HepG2 (cell line): ENCODE data around the gene TXNL4A. TPM values are rescaled to one million over a fixed set of nuclear protein-coding genes. Genes with fewer than 3 reads are reported as not detected.

Experiments
- ATAC-seq: fragments of 200-7000 bp; cut with Tn5 transposase; 3 replicates; pipeline ENCODE4 v1.9.1; 2020; ENCODE audit warnings: mild to moderate bottlenecking, moderate library complexity
- BruUV-seq: library from RNA; stranded (reverse); fragments of 400-500 nt; replicated peaks from 2 replicates; lab custom pipeline; 2021; lab: Mats Ljungman, UMichigan
- CTCF ChIA-PET: fragments of 300-600 bp; formaldehyde crosslinking; extraction: SDS; loops from one replicate; lab custom pipeline; 2021; ENCODE audit warnings: low total read pairs, inconsistent platforms, low intra/inter-chr PET ratio; lab: Yijun Ruan, JAX
- POLR2A ChIA-PET: fragments of 350-600 bp; sonication (Branson Sonifier 250); formaldehyde crosslinking; loops from one replicate; lab custom pipeline; 2020; ENCODE audit warnings: antibody characterized with exemption, inconsistent platforms; lab: Yijun Ruan, JAX
- DNase-seq: peaks from one replicate; pipeline ENCODE4 v3.0.0-alpha.2; 2015; ENCODE audit warnings: low spot score
- FAIRE-seq: peaks from 3 replicates; lab custom pipeline; 2011; peaks lifted over from hg19 to GRCh38; lab: Jason Lieb, UNC
- H2AFZ ChIP-seq: one replicate; pipeline ENCODE4 v1.6.1; 2011; ENCODE audit warnings: low read length, inconsistent platforms
- H3K27ac ChIP-seq: fragments of 300-600 bp; 3 replicates; pipeline ENCODE4 v1.8.0; 2011; ENCODE audit warnings: mixed run types, mild to moderate bottlenecking, mixed read lengths, low read length, inconsistent platforms; ENCODE audit not compliant: insufficient read depth; ENCODE audit errors: extremely low read length
- H3K27me3 ChIP-seq, 2 experiments: fragments of 200-600 bp in 1 of 2; 2 replicates in 1 of 2; 3 replicates in 1 of 2; pipeline versions ENCODE4 v1.6.0 to v1.8.0; 2011; ENCODE audit warnings: low read length in 2 of 2, mild to moderate bottlenecking in 2 of 2, moderate library complexity in 2 of 2, inconsistent platforms in 1 of 2; ENCODE audit not compliant: insufficient read depth in 2 of 2, control insufficient read depth in 1 of 2
- H3K36me3 ChIP-seq, 2 experiments: fragments of 200-600 bp in 1 of 2; replicated peaks in 1 of 2; 2 replicates in 1 of 2; 3 replicates in 1 of 2; pipeline versions ENCODE4 v1.5.1 to v1.8.0; 2011; ENCODE audit warnings: low read length in 2 of 2, inconsistent platforms in 1 of 2; ENCODE audit not compliant: insufficient read depth in 2 of 2, control insufficient read depth in 1 of 2
- H3K4me1 ChIP-seq: 2 replicates; pipeline ENCODE4 v1.5.1; 2012; ENCODE audit warnings: low read length, inconsistent platforms; ENCODE audit not compliant: insufficient read depth
- H3K4me2 ChIP-seq: 2 replicates; pipeline ENCODE4 v1.6.0; 2011; ENCODE audit warnings: low read depth, low read length, inconsistent platforms
- H3K4me3 ChIP-seq, 3 experiments: fragments of 200-600 bp in 1 of 3; sonication (generic), shearing (Covaris generic) in 1 of 3; replicated peaks in 1 of 3; 2 replicates each; pipeline ENCODE4 v1.5.1; 2011 to 2016; ENCODE audit warnings: low read length in 3 of 3, inconsistent platforms in 2 of 3, low read depth in 2 of 3, mild to moderate bottlenecking in 2 of 3, control low read depth in 1 of 3, mixed read lengths in 1 of 3; ENCODE audit not compliant: insufficient read depth in 1 of 3
- H3K79me2 ChIP-seq: one replicate; pipeline ENCODE4 v1.6.1; 2011; ENCODE audit warnings: low read length, inconsistent platforms; ENCODE audit not compliant: insufficient read depth
- H3K9ac ChIP-seq: 2 replicates; pipeline ENCODE4 v1.6.0; 2011; ENCODE audit warnings: mild to moderate bottlenecking, low read depth, low read length, inconsistent platforms; ENCODE audit not compliant: insufficient read depth
- H3K9me3 ChIP-seq: 2 replicates; pipeline ENCODE4 v1.5.1; 2012; ENCODE audit warnings: mild to moderate bottlenecking, low read length
- H4K20me1 ChIP-seq: 2 replicates; pipeline ENCODE4 v1.6.0; 2011; ENCODE audit warnings: inconsistent platforms, mild to moderate bottlenecking, low read length, moderate library complexity; ENCODE audit not compliant: insufficient read depth
- NFAT5 ChIP-seq: sonication (generic); formaldehyde crosslinking; IDR thresholded peaks from 2 replicates; pipeline ENCODE4 v1.4.0; 2020; ENCODE audit warnings: missing genetic modification reagents
- WGBS: methylation state at CpG from one replicate; pipeline ENCODE4 v1.1.6; 2017; ENCODE audit warnings: low lambda C conversion rate; 5-methylcytosine and 5-hydroxymethylcytosine counted together
- in situ Hi-C: cut with HindIII; loops from 2 replicates; pipeline ENCODE4 v1.10.0; 2017; ENCODE audit warnings: low pct_unique_long_range_greater_than_20kb; ENCODE audit not compliant: extremely low pct_ligation_motif_present
- intact Hi-C: fragments of 100-400 bp; cut with micrococcal nuclease; formaldehyde crosslinking; loops from one replicate; pipeline ENCODE4 v1.10.0; 2022; ENCODE audit not compliant: unreplicated experiment
- polyA plus RNA-seq, 8 experiments: library from polyadenylated mRNA; depleted of rRNA in 3 of 8; stranded (reverse) in 7 of 8; unstranded in 1 of 8; fragments of >200 nt; fragmentation: Illumina TruSeq in 4 of 8; extraction: Trizol in 4 of 8; gene quantifications; 2 replicates each; pipeline versions ENCODE4 v1.2.1 to v1.2.3, GENCODE V29; 2011 to 2016; ENCODE audit warnings: low read depth in 4 of 8, missing spikeins in 1 of 8, mixed read lengths in 1 of 8; ENCODE audit not compliant: insufficient read depth in 1 of 8
- total RNA-seq, 5 experiments: library from RNA; depleted of rRNA; stranded (reverse); fragments of >200 nt; fragmentation: Illumina TruSeq; extraction: Trizol; gene quantifications; 2 replicates each; pipeline ENCODE4 v1.2.3, GENCODE V29; 2016; ENCODE audit warnings: low read depth in 1 of 5
- TF ChIP-seq, protein P1 (sequence below): sonication (generic); formaldehyde crosslinking; IDR thresholded peaks from 2 replicates; pipeline ENCODE4 v1.5.0; 2020; ENCODE audit warnings: missing genetic modification reagents
- TF ChIP-seq, protein P2 (sequence below): sonication (generic); formaldehyde crosslinking; IDR thresholded peaks from 2 replicates; pipeline ENCODE4 v1.4.0; 2020; ENCODE audit warnings: missing genetic modification reagents

Gene TXNL4A
- total and polyA plus RNA-seq, 2 of the 13 experiments (the other 11 are each of a cell fraction or from before 2014, with no cell fraction given) = 172 to 202 TPM

GRCh38 chr18:79962835-79963657, 25.3 kb downstream of the TXNL4A start:
- Histone ChIP-seq H3K36me3 (peaks cover 2 to 7% of the 10 kb centered on the region in 2 experiments; a peak in 2 of 5 replicates), H3K4me1 (peaks cover 66% of the 10 kb centered on the region), H3K4me3 (no peak overlapping the region), H3K27me3 (no peaks in the 10 kb centered on the region), H3K79me2 (peaks cover 15% of the 10 kb centered on the region), H3K9me3 (no peaks in the 10 kb centered on the region), H3K4me2 (no peak overlapping the region), H2AFZ (no peak overlapping the region), H3K27ac (no peak overlapping the region)
- FAIRE-seq = no peak
- in situ Hi-C loops (no loop called here), intact Hi-C loops (no loop called here)
- POLR2A ChIA-PET = interaction anchor here (0.7 to 3.1 kb wide), 5 partner anchors 12 to 28 kb away, joined by 3 to 26 read pairs (median 5); partner anchors contain the start of gene SLC66A2
- no peak for DNase-seq
- WGBS = 93% methylated on average over 24 of the region's 30 CpGs
- TF ChIP-seq, protein P1, sequence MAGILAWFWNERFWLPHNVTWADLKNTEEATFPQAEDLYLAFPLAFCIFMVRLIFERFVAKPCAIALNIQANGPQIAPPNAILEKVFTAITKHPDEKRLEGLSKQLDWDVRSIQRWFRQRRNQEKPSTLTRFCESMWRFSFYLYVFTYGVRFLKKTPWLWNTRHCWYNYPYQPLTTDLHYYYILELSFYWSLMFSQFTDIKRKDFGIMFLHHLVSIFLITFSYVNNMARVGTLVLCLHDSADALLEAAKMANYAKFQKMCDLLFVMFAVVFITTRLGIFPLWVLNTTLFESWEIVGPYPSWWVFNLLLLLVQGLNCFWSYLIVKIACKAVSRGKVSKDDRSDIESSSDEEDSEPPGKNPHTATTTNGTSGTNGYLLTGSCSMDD = no peak
- no peak for TF ChIP-seq NFAT5 (CRISPR knock-in tag)
- TF ChIP-seq, protein P2, sequence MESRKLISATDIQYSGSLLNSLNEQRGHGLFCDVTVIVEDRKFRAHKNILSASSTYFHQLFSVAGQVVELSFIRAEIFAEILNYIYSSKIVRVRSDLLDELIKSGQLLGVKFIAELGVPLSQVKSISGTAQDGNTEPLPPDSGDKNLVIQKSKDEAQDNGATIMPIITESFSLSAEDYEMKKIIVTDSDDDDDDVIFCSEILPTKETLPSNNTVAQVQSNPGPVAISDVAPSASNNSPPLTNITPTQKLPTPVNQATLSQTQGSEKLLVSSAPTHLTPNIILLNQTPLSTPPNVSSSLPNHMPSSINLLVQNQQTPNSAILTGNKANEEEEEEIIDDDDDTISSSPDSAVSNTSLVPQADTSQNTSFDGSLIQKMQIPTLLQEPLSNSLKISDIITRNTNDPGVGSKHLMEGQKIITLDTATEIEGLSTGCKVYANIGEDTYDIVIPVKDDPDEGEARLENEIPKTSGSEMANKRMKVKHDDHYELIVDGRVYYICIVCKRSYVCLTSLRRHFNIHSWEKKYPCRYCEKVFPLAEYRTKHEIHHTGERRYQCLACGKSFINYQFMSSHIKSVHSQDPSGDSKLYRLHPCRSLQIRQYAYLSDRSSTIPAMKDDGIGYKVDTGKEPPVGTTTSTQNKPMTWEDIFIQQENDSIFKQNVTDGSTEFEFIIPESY (CRISPR knock-in tag) = 0 out of 2 replicates have a peak, but pooled peaks have one; percentile 20
- TF ChIP-seq, all 625 proteins: peak for 1
- BruUV-seq = no TSS peak
- no peak overlapping the region for H3K9ac ChIP-seq
- ATAC-seq = no peak
- CTCF ChIA-PET = interaction anchor here (2.3 kb wide), 1 partner anchor 29 kb away, joined by 23 read pairs; no protein-coding TSS in a partner anchor
- H4K20me1 ChIP-seq = no peaks in the 10 kb centered on the region
